H9 (cell line): ENCODE results near the gene ACAP3. TPM values are rescaled to one million over a fixed set of nuclear protein-coding genes. Genes with fewer than 3 reads are reported as not detected.

Source experiments
- DNase-seq: peaks from one replicate; pipeline ENCODE4 v3.0.0-alpha.2; 2017
- H2AFZ ChIP-seq: one replicate; pipeline ENCODE4 v1.6.1; 2013; ENCODE audit warnings: mild to moderate bottlenecking, low read length, control low read depth, moderate library complexity
- H2AK5ac ChIP-seq: 2 replicates; pipeline ENCODE4 v1.6.1; 2013; ENCODE audit warnings: low read length, control low read depth, mixed read lengths; ENCODE audit not compliant: insufficient read length
- H2BK120ac ChIP-seq: one replicate; pipeline ENCODE4 v1.6.1; 2013; ENCODE audit warnings: low read depth, mild to moderate bottlenecking, low read length, control low read depth, inconsistent platforms; ENCODE audit not compliant: poor library complexity, severe bottlenecking
- H2BK12ac ChIP-seq: 2 replicates; pipeline ENCODE4 v1.6.1; 2013; ENCODE audit warnings: low read length, control low read depth, mixed read lengths, low read depth; ENCODE audit not compliant: insufficient read length
- H2BK15ac ChIP-seq: 2 replicates; pipeline ENCODE4 v1.6.1; 2013; ENCODE audit warnings: low read depth, low read length, control low read depth
- H2BK20ac ChIP-seq: one replicate; pipeline ENCODE4 v1.6.1; 2013; ENCODE audit warnings: low read depth, mild to moderate bottlenecking, low read length, control low read depth, inconsistent platforms; ENCODE audit not compliant: poor library complexity, severe bottlenecking
- H2BK5ac ChIP-seq: 2 replicates; pipeline ENCODE4 v1.6.1; 2013; ENCODE audit warnings: low read length, control low read depth, mixed read lengths; ENCODE audit not compliant: insufficient read length
- H3K14ac ChIP-seq: 2 replicates; pipeline ENCODE4 v1.6.1; 2013; ENCODE audit warnings: low read length, control low read depth; ENCODE audit not compliant: insufficient read depth
- H3K18ac ChIP-seq: 2 replicates; pipeline ENCODE4 v1.6.1; 2013; ENCODE audit warnings: low read depth, mild to moderate bottlenecking, mixed read lengths, low read length, control low read depth; ENCODE audit not compliant: insufficient read length
- H3K23ac ChIP-seq: 2 replicates; pipeline ENCODE4 v1.6.1; 2013; ENCODE audit warnings: low read length, control low read depth, mixed read lengths, low read depth; ENCODE audit not compliant: insufficient read length
- H3K23me2 ChIP-seq: 2 replicates; pipeline ENCODE4 v1.6.1; 2013; ENCODE audit warnings: low read depth, mild to moderate bottlenecking, mixed read lengths, low read length, control low read depth; ENCODE audit not compliant: insufficient read length, poor library complexity, severe bottlenecking
- H3K27ac ChIP-seq: 2 replicates; pipeline ENCODE4 v1.5.1; 2013; ENCODE audit warnings: low read length, control low read depth, mixed read lengths, low read depth; ENCODE audit not compliant: insufficient read length
- H3K27me3 ChIP-seq: 2 replicates; pipeline ENCODE4 v1.6.1; 2013; ENCODE audit warnings: low read length, control low read depth, inconsistent platforms; ENCODE audit not compliant: insufficient read depth
- H3K4ac ChIP-seq: 2 replicates; pipeline ENCODE4 v1.6.1; 2013; ENCODE audit warnings: low read depth, mild to moderate bottlenecking, control low read depth, inconsistent platforms, low read length, moderate library complexity
- H3K4me1 ChIP-seq: 2 replicates; pipeline ENCODE4 v1.6.1; 2013; ENCODE audit warnings: low read length, control low read depth, inconsistent platforms; ENCODE audit not compliant: insufficient read depth
- H3K4me2 ChIP-seq: 2 replicates; pipeline ENCODE4 v1.6.1; 2013; ENCODE audit warnings: low read length, control low read depth, mixed read lengths; ENCODE audit not compliant: insufficient read length, insufficient read depth
- H3K56ac ChIP-seq: 2 replicates; pipeline ENCODE4 v1.6.1; 2013; ENCODE audit warnings: low read depth, mild to moderate bottlenecking, mixed read lengths, low read length, control low read depth; ENCODE audit not compliant: insufficient read length
- H3K79me1 ChIP-seq: 2 replicates; pipeline ENCODE4 v1.6.1; 2013; ENCODE audit warnings: low read depth, mild to moderate bottlenecking, moderate library complexity, low read length, control low read depth, inconsistent platforms; ENCODE audit not compliant: insufficient read depth, poor library complexity, severe bottlenecking
- H3K79me2 ChIP-seq: 2 replicates; pipeline ENCODE4 v1.6.1; 2013; ENCODE audit warnings: low read length, control low read depth, inconsistent platforms; ENCODE audit not compliant: insufficient read depth
- H3K9ac ChIP-seq: 2 replicates; pipeline ENCODE4 v1.6.1; 2013; ENCODE audit warnings: low read length, control low read depth, mixed read lengths; ENCODE audit not compliant: insufficient read length; ENCODE audit errors: extremely low read depth
- H3K9me3 ChIP-seq: one replicate; pipeline ENCODE4 v1.6.1; 2013; ENCODE audit warnings: low read depth, low read length, inconsistent platforms; ENCODE audit not compliant: control insufficient read depth
- H3T11ph ChIP-seq: one replicate; pipeline ENCODE4 v1.6.1; 2013; ENCODE audit warnings: mild to moderate bottlenecking, low read length, control low read depth, inconsistent platforms
- H4K20me1 ChIP-seq: one replicate; pipeline ENCODE4 v1.6.1; 2013; ENCODE audit not compliant: control insufficient read depth, insufficient read length, insufficient read depth
- H4K5ac ChIP-seq: 2 replicates; pipeline ENCODE4 v1.6.1; 2013; ENCODE audit warnings: low read depth, mild to moderate bottlenecking, mixed read lengths, low read length, control low read depth; ENCODE audit not compliant: insufficient read length
- H4K8ac ChIP-seq: replicated peaks from 2 replicates; pipeline ENCODE4 v1.6.1; 2013; ENCODE audit warnings: low read length, control low read depth, mixed read lengths, low read depth; ENCODE audit not compliant: insufficient read length
- H4K91ac ChIP-seq: 2 replicates; pipeline ENCODE4 v1.6.1; 2013; ENCODE audit warnings: low read depth, mild to moderate bottlenecking, moderate library complexity, mixed read lengths, low read length, control low read depth; ENCODE audit not compliant: insufficient read length
- H3K27ac Mint-ChIP-seq, 3 experiments: 2 replicates in 2 of 3; 3 replicates in 1 of 3; pipeline ENCODE4 v1.8.0; 2020 to 2021; ENCODE audit warnings: mixed read lengths in 3 of 3, mild to moderate bottlenecking in 1 of 3, moderate library complexity in 1 of 3
- H3K27me3 Mint-ChIP-seq: 2 replicates; pipeline ENCODE4 v1.8.0; 2021; ENCODE audit warnings: low read depth, mild to moderate bottlenecking, moderate library complexity, mixed read lengths
- H3K36me3 Mint-ChIP-seq, 3 experiments: 2 replicates in 2 of 3; 3 replicates in 1 of 3; pipeline ENCODE4 v1.8.0; 2020 to 2021; ENCODE audit warnings: low read depth in 3 of 3, mixed read lengths in 3 of 3; ENCODE audit not compliant: insufficient read depth in 1 of 3
- H3K4me1 Mint-ChIP-seq, 2 experiments: 2 replicates each; pipeline ENCODE4 v1.8.0; 2020; ENCODE audit warnings: mixed read lengths in 2 of 2
- H3K4me3 Mint-ChIP-seq, 2 experiments: 2 replicates in 1 of 2; 3 replicates in 1 of 2; pipeline ENCODE4 v1.8.0; 2020 to 2021; ENCODE audit warnings: mild to moderate bottlenecking in 2 of 2, mixed read lengths in 2 of 2, moderate library complexity in 1 of 2
- H3K9me3 Mint-ChIP-seq, 2 experiments: 2 replicates in 1 of 2; 3 replicates in 1 of 2; pipeline ENCODE4 v1.8.0; 2020; ENCODE audit warnings: mild to moderate bottlenecking in 2 of 2, mixed read lengths in 2 of 2, moderate library complexity in 1 of 2
- WGBS: extraction: QIAGEN DNeasy Blood & Tissue Kit; methylation state at CpG from one replicate; pipeline ENCODE4 v1.1.7; 2013; ENCODE audit warnings: missing lambda C conversion rate, low lambda C conversion rate, mixed read lengths; ENCODE audit not compliant: insufficient read length; ENCODE audit errors: extremely low coverage; 5-methylcytosine and 5-hydroxymethylcytosine counted together
- total RNA-seq: library from RNA; stranded (reverse); gene quantifications from 2 replicates; pipeline ENCODE4 v1.2.1, GENCODE V29; 2021
- TF ChIP-seq, protein P1 (sequence below): fragments of 200-600 bp; sonication (generic); conservative IDR thresholded peaks from 3 replicates; pipeline ENCODE4 v1.8.0; 2021; ENCODE audit warnings: antibody characterized with exemption, mild to moderate bottlenecking

The ACAP3 gene
- total RNA-seq, 1 experiment from 2014 or later, result 41.4 TPM

DNA sequence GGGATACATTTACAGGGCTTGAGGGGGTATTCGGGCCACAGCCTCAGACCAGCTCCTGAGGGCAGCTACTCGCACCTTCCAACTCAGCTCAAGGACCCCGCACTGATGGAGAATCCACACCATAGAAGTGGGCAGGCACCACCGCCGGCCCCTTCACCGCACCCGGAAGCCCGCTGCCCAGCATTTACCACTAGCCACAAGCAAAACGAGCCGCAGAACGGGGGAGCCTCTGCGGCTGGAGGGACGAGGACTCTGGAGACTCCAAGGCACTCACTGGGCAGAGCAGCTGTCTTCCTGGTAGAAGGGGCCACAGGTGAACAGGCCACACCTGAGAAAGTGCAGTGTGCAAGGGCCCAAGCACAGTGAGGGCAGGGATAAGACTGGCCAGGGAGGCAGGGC, 39.4 kb downstream of the ACAP3 start:
- no peaks in the 10 kb centered on the region for H3K9me3 ChIP-seq
- H3K4me1 Mint-ChIP-seq, result peaks cover 24 to 28% of the 10 kb centered on the region in 2 experiments
- H2BK12ac ChIP-seq, result no peak overlapping the region
- H2BK5ac ChIP-seq, result no peak overlapping the region
- no peak overlapping the region for H4K8ac ChIP-seq
- no peaks in the 10 kb centered on the region for H3K27me3 Mint-ChIP-seq
- no peak overlapping the region for H2BK20ac ChIP-seq
- H3K23me2 ChIP-seq, result peaks cover 8% of the 10 kb centered on the region
- no peak overlapping the region for H3T11ph ChIP-seq
- H4K20me1 ChIP-seq, result peaks cover 2% of the 10 kb centered on the region
- TF ChIP-seq, protein P1, sequence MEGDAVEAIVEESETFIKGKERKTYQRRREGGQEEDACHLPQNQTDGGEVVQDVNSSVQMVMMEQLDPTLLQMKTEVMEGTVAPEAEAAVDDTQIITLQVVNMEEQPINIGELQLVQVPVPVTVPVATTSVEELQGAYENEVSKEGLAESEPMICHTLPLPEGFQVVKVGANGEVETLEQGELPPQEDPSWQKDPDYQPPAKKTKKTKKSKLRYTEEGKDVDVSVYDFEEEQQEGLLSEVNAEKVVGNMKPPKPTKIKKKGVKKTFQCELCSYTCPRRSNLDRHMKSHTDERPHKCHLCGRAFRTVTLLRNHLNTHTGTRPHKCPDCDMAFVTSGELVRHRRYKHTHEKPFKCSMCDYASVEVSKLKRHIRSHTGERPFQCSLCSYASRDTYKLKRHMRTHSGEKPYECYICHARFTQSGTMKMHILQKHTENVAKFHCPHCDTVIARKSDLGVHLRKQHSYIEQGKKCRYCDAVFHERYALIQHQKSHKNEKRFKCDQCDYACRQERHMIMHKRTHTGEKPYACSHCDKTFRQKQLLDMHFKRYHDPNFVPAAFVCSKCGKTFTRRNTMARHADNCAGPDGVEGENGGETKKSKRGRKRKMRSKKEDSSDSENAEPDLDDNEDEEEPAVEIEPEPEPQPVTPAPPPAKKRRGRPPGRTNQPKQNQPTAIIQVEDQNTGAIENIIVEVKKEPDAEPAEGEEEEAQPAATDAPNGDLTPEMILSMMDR, result no peak
- WGBS, result no CpG with 5 or more reads among the region's 13 CpGs
- no peak overlapping the region for H2BK120ac ChIP-seq
- H4K5ac ChIP-seq, result no peak overlapping the region
- H3K23ac ChIP-seq, result no peak overlapping the region
- H3K27ac ChIP-seq, result no peak overlapping the region
- H3K4me3 Mint-ChIP-seq, result no peak overlapping the region
- H2AK5ac ChIP-seq, result no peak overlapping the region
- no peak overlapping the region for H3K56ac ChIP-seq
- H2AFZ ChIP-seq, result no peak overlapping the region
- H3K9me3 Mint-ChIP-seq, result no peaks in the 10 kb centered on the region; a peak in 1 of 5 replicates
- peaks cover 21% of the 10 kb centered on the region for H3K79me1 ChIP-seq
- DNase-seq, result no peak
- H3K4ac ChIP-seq, result no peak overlapping the region
- H4K91ac ChIP-seq, result no peak overlapping the region
- no peak overlapping the region for H2BK15ac ChIP-seq
- peaks cover 5% of the 10 kb centered on the region; the same call in 1 of the 2 replicates for H3K4me1 ChIP-seq
- H3K9ac ChIP-seq, result no peak overlapping the region
- H3K18ac ChIP-seq, result no peak overlapping the region
- no peak overlapping the region for H3K14ac ChIP-seq
- peaks cover 35 to 58% (median 58%) of the 10 kb centered on the region in 3 experiments; a peak in 6 of 7 replicates for H3K36me3 Mint-ChIP-seq
- H3K79me2 ChIP-seq, result peaks cover 25% of the 10 kb centered on the region; the same call in 1 of the 2 replicates
- no peak overlapping the region for H3K27ac Mint-ChIP-seq
- H3K4me2 ChIP-seq, result no peak overlapping the region
- no peaks in the 10 kb centered on the region for H3K27me3 ChIP-seq
